ENCODE results near the gene PAPSS1.
A peak's percentile ranks its signal among the peaks of the same experiment; 100 is the strongest.

PAPSS1 gene

GRCh38 chr4:107619731-107620130 is 100.3 kb downstream of the PAPSS1 start:
- peak; percentile 41 for DNase-seq

- no peak for DNase-seq
Measured at GRCh38 chr4:107619066-107619465, 101.0 kb downstream of the PAPSS1 start.

- no peak for DNase-seq
Measured at GRCh38 chr4:107618656-107619055, 101.4 kb downstream of the PAPSS1 start.

GRCh38 chr4:107616838-107617389 is 103.1 kb downstream of the PAPSS1 start:
- no peak for DNase-seq

- no peak for DNase-seq
Measured at GRCh38 chr4:107615809-107616208, 104.2 kb downstream of the PAPSS1 start.

GRCh38 chr4:107603430-107603829 is 116.6 kb downstream of the PAPSS1 start:
- no peak for DNase-seq

- DNase-seq = no peak
Measured at GRCh38 chr4:107600983-107601382, 119.1 kb downstream of the PAPSS1 start.

- DNase-seq = no peak
Measured at GRCh38 chr4:107600436-107600835, 119.6 kb downstream of the PAPSS1 start.

- DNase-seq = no peak
Measured at GRCh38 chr4:107599841-107600240, 120.2 kb downstream of the PAPSS1 start.

GRCh38 chr4:107593230-107593629 is 126.8 kb downstream of the PAPSS1 start:
- no peak for DNase-seq

- DNase-seq = no peak
Measured at GRCh38 chr4:107592519-107592918, 127.5 kb downstream of the PAPSS1 start.

- DNase-seq = no peak
Measured at GRCh38 chr4:107589269-107589668, 130.8 kb downstream of the PAPSS1 start.

GRCh38 chr4:107586371-107586770 is 133.7 kb downstream of the PAPSS1 start:
- DNase-seq = no peak

- DNase-seq = peak; percentile 58
Measured at GRCh38 chr4:107579099-107579498, 140.9 kb downstream of the PAPSS1 start.

- no peak for DNase-seq
Measured at GRCh38 chr4:107578321-107578720, 141.7 kb downstream of the PAPSS1 start.

GRCh38 chr4:107577743-107578142 is 142.3 kb downstream of the PAPSS1 start:
- DNase-seq = no peak

- no peak for DNase-seq
Measured at GRCh38 chr4:107575243-107575642, 144.8 kb downstream of the PAPSS1 start.

- DNase-seq = no peak
Measured at GRCh38 chr4:107572281-107572680, 147.8 kb downstream of the PAPSS1 start.

- DNase-seq = no peak
Measured at GRCh38 chr4:107570952-107571351, 149.1 kb downstream of the PAPSS1 start.

- DNase-seq = no peak
Measured at GRCh38 chr4:107564326-107564725, 155.7 kb downstream of the PAPSS1 start.

Data from NCI-H524 treated with DMSO at 0.1 percent for 48 hours (cell line).